ENCODE results near the gene MEGF11.

- TF ChIP-seq CTCF (IDR thresholded peaks at IDR 0.05) (no peak), POLR2A (IDR thresholded peaks at IDR 0.05) (no peak)
These were observed 15.2 kb downstream of the MEGF11 start for GRCh38 chr15:66238318-66238717.
